Lower leg skin (tissue), 4 donors: Measurements from ENCODE around the gene CNOT9. TPM values are rescaled to one million over a fixed set of nuclear protein-coding genes. Genes with fewer than 3 reads are reported as not detected.
"Not testable (repeated sequence)": the region's sequence is repeated elsewhere in the genome, so short reads cannot be mapped to it uniquely, and the experiment has no call there.

Experiments used
- DNase-seq, 2 donors: peaks; one replicate each; pipeline ENCODE4 v3.0.0-alpha.2; 2019; ENCODE audit warnings: low spot score in 2 of 2
- H3K4me3 ChIP-seq: fragments of 200-600 bp; sonication (generic); 2 replicates; pipeline ENCODE4 v1.5.1; 2017; ENCODE audit warnings: mild to moderate bottlenecking, low read depth; ENCODE audit not compliant: poor library complexity, severe bottlenecking
- POLR2A ChIP-seq, 2 donors: fragments of 450-650 bp; IDR thresholded peaks; one replicate each; pipeline ENCODE4 v1.6.1; 2016 to 2017; ENCODE audit warnings: antibody characterized with exemption in 2 of 2, mild to moderate bottlenecking in 1 of 2, moderate library complexity in 1 of 2
- WGBS, 2 donors: methylation state at CpG; one replicate each; pipeline ENCODE4 v1.1.5; 2018; 5-methylcytosine and 5-hydroxymethylcytosine counted together
- intact Hi-C: fragments of 100-400 bp; cut with DNase I; formaldehyde crosslinking; loops from one replicate; pipeline ENCODE4 v1.15.0; 2023; ENCODE audit warnings: low total_unique reads
- total RNA-seq, 4 donors: library from RNA; depleted of rRNA; stranded (reverse); fragments of >200 nt; gene quantifications; one replicate each; pipeline ENCODE4 v1.1.0, GENCODE V29; 2016
- TF ChIP-seq, protein P1 (sequence below), 3 donors: fragments of 450-650 bp; IDR thresholded peaks; one replicate each; pipeline ENCODE4 v1.5.1; 2016; ENCODE audit warnings: antibody characterized with exemption in 3 of 3, mild to moderate bottlenecking in 3 of 3, moderate library complexity in 2 of 3

Gene CNOT9, protein sequence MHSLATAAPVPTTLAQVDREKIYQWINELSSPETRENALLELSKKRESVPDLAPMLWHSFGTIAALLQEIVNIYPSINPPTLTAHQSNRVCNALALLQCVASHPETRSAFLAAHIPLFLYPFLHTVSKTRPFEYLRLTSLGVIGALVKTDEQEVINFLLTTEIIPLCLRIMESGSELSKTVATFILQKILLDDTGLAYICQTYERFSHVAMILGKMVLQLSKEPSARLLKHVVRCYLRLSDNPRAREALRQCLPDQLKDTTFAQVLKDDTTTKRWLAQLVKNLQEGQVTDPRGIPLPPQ
- total RNA-seq: 10 to 100 TPM; 30.1 to 39.1 (median 34.5) TPM

DNA sequence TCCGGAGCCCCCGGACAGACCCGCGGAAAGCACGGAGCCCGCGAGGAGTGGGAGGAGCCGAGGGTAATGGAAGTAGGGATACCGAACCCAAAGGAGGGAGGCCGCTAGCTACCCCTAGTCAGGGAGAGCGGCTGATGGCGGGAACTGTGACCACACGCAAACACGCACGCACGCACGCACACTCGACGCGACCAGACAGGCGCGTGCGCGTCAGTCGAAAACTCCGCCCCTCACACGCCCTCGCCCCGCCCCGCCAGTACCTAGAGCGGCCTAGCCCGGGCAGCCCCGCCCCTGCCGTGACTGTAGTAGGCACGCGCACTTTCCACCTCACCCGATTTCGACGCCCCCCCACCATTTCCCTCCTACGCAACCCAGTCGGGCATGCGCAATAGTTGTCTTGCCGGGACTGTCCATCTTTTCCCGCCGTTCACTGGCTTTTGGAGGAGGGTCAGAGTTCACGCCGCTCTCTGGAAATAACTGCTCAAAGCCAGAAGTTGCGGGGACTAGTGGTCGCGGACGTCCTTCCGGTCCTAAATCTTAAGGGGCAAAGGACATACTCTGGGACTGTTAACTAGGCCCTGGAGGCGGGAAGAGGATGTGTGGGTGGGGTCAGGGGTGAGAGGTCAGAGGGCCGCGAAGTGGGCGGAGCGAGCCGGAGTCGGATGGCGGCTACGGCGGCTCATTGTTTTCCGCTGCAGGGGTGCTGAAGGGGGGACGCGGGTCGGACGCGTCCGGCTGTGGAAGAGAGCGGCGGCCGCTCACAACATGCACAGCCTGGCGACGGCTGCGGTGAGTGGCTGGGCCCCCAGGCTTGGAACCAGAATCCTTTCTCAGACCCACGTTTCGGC, at the start of gene CNOT9, which contains the start of gene USP37:
TSS of gene CNOT9 (plus strand) at position 650 of the 848 bp plus-strand sequence. CDS start at position 766, 116 bp downstream.
TSS of gene USP37 (minus strand) at position 162 of the 848 bp plus-strand sequence. CDS start 9,698 bp downstream, outside the sequence.
- H3K4me3 ChIP-seq: peak within 1 kb of the TSS; percentile 83
- peak; percentile 99 to 100 for DNase-seq
- TF ChIP-seq, protein P1, sequence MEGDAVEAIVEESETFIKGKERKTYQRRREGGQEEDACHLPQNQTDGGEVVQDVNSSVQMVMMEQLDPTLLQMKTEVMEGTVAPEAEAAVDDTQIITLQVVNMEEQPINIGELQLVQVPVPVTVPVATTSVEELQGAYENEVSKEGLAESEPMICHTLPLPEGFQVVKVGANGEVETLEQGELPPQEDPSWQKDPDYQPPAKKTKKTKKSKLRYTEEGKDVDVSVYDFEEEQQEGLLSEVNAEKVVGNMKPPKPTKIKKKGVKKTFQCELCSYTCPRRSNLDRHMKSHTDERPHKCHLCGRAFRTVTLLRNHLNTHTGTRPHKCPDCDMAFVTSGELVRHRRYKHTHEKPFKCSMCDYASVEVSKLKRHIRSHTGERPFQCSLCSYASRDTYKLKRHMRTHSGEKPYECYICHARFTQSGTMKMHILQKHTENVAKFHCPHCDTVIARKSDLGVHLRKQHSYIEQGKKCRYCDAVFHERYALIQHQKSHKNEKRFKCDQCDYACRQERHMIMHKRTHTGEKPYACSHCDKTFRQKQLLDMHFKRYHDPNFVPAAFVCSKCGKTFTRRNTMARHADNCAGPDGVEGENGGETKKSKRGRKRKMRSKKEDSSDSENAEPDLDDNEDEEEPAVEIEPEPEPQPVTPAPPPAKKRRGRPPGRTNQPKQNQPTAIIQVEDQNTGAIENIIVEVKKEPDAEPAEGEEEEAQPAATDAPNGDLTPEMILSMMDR (IDR thresholded peaks at IDR 0.05): no peak
- TF ChIP-seq POLR2A (IDR thresholded peaks at IDR 0.05): no peak
- 1% methylated on average over 47 to 60 of the region's 77 CpGs for WGBS, 2 donors
- intact Hi-C loops: no loop called here

DNA sequence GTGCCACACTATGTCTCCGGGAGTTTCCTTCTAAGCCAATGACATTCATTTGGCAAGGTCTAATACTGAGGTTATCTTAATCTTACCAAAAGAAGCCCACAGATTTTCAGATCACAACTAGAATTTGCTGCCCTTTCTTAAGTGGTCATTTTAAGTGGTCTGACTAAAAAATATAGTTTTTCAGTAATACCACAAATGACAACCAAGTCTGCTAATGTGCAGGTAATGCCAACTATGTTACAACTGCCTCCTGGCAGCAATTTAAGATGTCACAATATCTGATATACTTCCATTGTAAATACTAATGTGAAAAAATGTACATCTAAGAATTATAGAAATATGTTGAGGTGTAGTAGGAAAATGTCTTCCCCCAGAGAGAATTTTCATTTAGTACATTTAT, 49.8 kb upstream of the CNOT9 start:
- intact Hi-C loops: no loop called here
- no peak overlapping the region for H3K4me3 ChIP-seq
- TF ChIP-seq, protein P1 (IDR thresholded peaks at IDR 0.05): no peak
- no peak for TF ChIP-seq POLR2A (IDR thresholded peaks at IDR 0.05)
- no peak for DNase-seq
- WGBS, 2 donors: 92% methylated on average over 1 of the region's 1 CpG

DNA sequence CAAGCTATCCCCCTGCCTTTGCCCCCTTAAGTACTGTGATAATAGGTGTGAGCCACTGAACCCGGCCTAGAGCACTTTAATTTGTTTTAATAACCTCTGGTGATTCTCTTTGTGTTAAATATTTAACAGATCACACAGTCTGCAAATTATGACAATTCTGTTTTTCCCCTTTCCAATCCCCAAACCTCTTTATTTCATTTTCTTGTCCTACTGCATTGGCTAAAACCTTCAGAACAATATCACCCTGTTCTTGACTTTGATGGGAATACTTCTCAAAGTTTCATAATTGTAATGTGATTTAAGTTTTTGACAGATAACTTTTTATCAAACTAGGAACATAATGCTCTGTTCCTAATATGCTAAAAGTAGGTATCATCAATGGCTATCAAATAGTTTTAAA, 45.0 kb upstream of the CNOT9 start:
- 96 to 100% methylated on average over 1 of the region's 1 CpG for WGBS, 2 donors
- TF ChIP-seq, protein P1 (IDR thresholded peaks at IDR 0.05): no peak
- TF ChIP-seq POLR2A (IDR thresholded peaks at IDR 0.05): no peak
- intact Hi-C loops: no loop called here

GRCh38 chr2:218528409-218528808, 40.2 kb upstream of the CNOT9 start:
- 100% methylated on average over 2 of the region's 2 CpGs for WGBS, 2 donors
- DNase-seq, H3K4me3 ChIP-seq, intact Hi-C loops: not testable (repeated sequence)

More for the DNA sequence above, 45.0 kb upstream of the CNOT9 start:
- no peak overlapping the region for H3K4me3 ChIP-seq
- no peak for DNase-seq

DNA sequence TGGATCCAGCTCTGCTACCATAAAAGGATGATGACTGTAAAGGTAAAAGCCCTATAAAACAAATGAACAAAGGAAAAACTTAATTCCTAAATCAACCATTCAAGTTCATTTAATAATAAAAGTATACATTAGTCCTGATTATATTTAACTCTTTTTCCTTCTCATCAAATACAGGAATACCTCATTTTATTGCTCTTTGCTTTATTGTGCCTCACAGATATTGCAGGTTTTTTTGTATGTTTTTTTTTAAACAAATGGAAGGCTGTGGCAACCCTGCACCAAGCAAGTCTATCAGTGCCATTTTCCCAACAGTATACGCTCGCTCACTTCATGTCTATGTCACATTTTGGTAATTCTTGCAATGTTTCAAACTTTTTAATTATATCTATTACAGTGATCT, 38.6 kb upstream of the CNOT9 start:
- 97 to 100% methylated on average over 2 of the region's 2 CpGs for WGBS, 2 donors
- DNase-seq: no peak
- no peak overlapping the region for H3K4me3 ChIP-seq
- TF ChIP-seq, protein P1 (IDR thresholded peaks at IDR 0.05): no peak
- no peak for TF ChIP-seq POLR2A (IDR thresholded peaks at IDR 0.05)
- intact Hi-C loops: no loop called here
